Measurements from ENCODE around the gene CCDC137.
"Not testable (repeated sequence)": the region's sequence is repeated elsewhere in the genome, so short reads cannot be mapped to it uniquely, and the experiment has no call there.

CCDC137 gene

DNA sequence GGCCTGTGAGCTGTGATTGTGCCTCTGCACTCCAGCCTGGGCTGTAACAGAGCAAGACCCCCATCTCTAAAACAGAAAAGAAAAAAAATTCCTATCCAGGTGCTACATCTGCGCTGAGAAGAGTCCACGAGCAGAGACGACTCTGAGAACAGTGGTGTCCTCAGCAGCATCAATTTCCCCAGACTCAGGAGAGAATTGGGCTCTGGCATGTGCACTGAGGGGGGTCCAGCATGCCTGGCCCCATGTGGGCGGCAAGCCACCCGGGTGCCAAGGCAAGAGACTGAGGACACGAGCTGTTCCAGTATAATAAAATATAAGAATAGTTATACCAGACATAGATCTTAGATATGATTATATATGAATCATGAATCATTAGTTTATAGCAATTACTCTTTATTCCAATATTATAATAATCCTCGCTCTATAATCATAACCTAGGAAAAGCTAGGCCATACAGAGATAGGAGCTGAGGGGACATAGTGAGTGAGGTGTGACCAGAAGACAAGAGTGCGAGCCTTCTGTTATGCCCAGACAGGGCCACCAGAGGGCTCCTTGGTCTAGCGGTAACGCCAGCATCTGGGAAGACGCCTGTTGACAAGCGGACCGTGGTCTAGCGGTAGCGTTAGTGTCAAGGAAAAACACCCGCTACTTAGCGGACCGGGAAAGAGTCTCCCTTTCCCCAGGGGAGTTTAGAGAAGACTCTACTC is 9.1 kb downstream of the CCDC137 start:
- H3K4me3 ChIP-seq, result not testable (repeated sequence)

DNA sequence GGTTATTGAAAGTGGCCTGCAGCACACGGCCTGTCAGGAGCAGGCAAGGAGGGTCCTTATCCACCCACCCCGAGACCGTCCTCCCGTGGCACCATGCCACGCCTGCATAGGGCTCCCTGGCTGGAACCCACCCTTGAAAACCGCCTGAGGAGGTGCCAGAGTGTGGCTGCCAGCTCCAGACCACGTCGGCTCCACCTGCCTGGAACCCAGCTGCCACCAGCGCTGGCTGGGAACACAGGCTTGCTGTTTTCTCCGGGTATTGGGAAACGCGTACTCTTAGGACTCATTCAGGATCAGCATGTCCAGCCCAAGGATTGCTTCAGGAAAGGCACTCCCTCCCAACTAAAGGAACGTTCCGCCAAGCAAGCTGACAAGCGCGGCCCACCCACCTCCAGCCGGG is 10.4 kb downstream of the CCDC137 start:
- H3K27ac ChIP-seq, result peak overlapping the region in 1 of 21 experiments; percentile 4
- no peak overlapping the region for H3K4me3 ChIP-seq

More for the DNA sequence above, 9.1 kb downstream of the CCDC137 start:
- not testable (repeated sequence) for H3K27ac ChIP-seq

DNA sequence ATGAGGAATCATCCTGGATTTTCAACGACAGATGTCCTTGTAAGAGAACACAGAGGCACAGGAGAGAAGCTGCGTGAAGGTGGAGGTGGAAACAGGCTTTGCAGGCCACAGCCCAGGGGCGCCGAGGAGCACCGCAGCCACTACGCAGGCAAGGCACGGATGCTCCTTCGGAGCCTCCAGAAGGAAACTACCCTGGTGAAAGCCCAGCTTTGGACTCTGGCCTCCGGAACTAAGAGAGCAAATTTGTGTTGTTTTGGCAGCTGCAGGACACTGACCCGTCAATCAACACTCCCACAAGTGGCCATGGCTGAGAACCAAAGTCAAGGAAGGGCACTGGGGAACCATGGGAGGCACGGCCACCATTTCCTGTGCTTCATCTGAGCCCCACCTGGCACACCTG is 13.6 kb downstream of the CCDC137 start:
- H3K27ac ChIP-seq, result no peak overlapping the region

DNA sequence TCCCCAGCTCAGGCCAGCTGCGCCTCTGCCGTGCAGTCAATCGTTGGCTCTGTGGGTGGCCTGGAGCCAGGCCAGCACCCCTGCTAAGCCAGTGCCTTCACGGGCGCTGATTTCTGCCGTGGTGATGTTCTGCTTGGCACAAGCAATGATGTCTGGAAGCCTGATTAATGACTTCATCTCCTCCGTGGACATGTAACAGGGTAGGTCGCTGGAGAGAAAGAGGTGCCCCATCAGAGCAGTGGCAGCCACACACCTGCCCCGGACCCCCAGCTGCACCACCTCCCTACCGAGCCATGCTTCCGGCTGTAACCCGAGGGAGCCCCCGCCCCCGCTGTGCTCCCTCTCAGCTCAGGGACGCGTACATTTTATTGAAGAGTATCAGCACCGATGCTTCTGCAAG is 15.1 kb downstream of the CCDC137 start:
- H3K4me3 ChIP-seq, result no peak overlapping the region
- no peak overlapping the region for H3K27ac ChIP-seq

More for the DNA sequence above, 13.6 kb downstream of the CCDC137 start:
- no peak overlapping the region for H3K4me3 ChIP-seq

DNA sequence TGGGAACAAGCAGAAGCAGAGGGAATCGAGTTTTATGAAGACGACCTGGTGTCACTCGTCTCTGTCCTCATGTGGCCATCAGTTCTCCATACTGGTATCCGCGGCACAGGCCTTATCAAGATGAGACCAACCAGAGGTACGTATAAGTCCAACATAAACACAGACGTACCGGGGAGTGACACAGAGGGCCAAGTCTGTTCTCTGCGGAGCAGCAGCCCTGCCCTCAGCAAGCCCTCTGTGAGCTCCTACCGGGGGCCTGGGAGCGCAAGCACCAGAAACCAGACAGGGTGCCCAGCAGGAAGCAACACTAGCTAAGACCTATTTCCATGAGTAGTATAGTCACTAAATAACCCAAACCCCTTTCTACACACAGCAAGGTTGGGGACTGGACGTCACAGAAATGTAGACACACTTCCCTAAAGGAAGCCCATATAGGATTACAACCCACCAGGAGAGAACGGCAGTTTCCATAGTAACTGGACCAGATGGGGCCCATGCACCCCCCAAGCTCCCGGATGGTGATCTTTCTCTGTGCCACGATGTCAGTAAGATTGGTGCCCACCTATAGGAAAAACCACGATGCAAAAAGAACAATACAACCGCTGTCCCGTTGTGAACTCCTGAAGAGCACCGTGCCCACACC is 16.1 kb downstream of the CCDC137 start:
- Histone ChIP-seq H3K27ac (peak overlapping the region in 20 of 21 experiments; percentile 69 to 98 (median 92)), H3K4me3 (peak overlapping the region; percentile 59 to 100 (median 96))

DNA sequence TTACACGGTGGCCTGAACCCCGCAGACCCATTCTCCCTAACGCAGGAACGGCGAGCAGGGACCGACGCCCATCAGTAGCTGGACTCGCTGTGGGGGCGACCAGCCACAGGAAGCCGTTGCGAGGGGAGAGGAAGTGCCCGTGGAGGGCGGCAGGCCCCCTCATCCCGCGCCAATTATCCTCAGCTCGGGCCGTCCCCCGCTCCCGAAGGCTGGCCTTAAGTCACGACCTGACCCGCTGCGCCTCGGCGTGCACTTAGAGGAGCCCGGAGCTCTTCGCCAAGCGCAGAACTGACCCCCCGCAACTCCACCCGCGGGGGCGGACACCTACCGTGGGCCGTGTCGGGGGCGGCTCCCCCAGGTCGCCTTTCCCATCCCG is 16.7 kb downstream of the CCDC137 start:
- H3K27ac ChIP-seq, result peak overlapping the region; percentile 69 to 98 (median 92)
- peak overlapping the region; percentile 59 to 100 (median 96) for H3K4me3 ChIP-seq

DNA sequence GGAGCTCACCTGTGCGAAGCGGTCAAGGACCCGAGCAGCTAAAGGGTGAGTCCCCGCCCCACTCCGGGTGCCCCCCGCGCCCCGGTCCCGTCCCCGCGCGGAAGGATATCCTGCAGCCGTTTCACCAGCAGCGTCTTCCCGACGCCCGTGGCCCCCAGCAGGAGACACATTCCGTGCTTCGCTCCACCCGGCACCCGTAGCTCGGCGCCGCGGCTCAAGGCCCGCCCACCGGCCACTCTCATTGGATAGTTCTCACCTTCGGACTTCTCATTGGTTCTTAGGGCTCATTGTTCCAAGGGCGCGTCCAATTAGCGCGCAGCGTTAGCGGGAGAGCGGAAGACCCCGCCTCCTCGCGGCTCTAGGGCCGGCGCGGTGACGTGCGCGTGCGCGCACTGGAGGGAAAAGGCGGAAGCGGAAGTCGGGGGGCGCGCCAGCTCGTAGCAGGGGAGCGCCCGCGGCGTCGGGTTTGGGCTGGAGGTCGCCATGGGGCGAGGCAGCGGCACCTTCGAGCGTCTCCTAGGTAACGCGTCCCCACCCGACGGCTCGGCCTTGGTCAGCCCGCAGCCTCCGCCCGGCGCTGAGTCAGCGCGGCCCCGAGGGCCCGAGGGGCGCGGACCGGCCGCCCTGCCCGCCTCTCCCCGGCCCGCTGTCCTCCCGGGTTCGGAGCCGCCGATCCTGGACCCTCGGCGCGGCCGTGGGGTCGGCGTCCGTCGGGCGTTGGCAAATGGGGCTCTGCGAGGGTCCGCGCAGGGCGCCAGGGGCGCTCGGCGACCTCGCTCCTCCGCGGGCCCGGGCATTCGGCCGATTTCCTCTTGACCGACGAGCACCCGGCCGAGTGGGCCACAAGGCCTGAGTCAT is 17.3 kb downstream of the CCDC137 start, which contains the start of the genes ARL16 and HGS:
Gene ARL16 (minus strand): TSS at position 214 of the 858 bp plus-strand sequence. CDS start 44 bp downstream, at position 170.
Gene HGS (plus strand): TSS at position 428 of the 858 bp plus-strand sequence. CDS start 56 bp downstream, at position 484.
- peak within 1 kb of the TSS; percentile 84 to 99 (median 95) for H3K27ac ChIP-seq
- H3K4me3 ChIP-seq, result peak within 1 kb of the TSS; percentile 59 to 100 (median 96)

DNA sequence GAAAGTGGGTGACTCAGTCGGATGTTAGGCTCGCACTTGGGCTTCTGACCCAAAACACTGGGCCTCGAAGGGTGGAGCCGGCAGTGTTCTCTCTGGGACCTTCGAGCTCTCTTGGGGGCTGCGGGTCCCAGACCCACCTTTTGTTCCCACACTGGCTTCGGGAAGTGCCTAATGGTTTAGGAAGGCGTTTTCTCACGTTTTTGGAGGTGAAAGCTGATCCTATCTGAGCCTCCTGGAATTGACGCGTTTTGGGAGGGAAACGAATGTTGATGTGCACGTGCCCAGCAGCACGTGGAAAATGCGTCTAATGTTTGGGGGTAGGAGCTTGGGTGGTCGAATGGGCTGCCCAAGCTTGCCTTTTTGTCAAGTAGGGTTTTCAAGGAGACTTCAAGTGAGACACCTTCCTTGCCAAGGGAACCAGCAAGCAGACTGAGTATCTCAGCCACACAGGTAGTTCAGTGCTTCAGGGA is 17.9 kb downstream of the CCDC137 start:
- Histone ChIP-seq H3K4me3 (peak overlapping the region; percentile 59 to 100 (median 96)), H3K27ac (peak overlapping the region; percentile 84 to 99 (median 95))

DNA sequence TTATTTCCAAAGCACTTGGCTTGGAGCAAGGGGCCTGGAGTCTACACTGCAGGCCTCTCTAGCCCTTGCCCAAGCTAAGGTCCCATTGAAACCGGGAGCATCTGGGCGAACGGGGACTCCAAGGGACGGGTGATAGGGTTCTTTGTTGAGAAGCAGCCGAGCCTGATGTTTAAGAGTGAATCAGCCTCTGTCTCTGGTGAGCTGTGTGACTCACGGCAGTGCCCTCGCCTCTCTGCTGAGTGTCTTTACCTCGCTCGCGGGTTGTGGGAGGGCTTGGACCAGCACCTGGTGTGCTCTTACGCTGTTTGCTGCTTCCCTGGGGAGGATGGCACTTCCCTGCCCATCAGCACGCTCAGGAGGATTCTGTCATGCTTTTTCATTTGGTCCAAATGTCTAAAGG is 18.6 kb downstream of the CCDC137 start:
- Histone ChIP-seq H3K27ac (peak overlapping the region in 19 of 21 experiments; percentile 88 to 99 (median 95)), H3K4me3 (peak overlapping the region; percentile 59 to 100 (median 96))

DNA sequence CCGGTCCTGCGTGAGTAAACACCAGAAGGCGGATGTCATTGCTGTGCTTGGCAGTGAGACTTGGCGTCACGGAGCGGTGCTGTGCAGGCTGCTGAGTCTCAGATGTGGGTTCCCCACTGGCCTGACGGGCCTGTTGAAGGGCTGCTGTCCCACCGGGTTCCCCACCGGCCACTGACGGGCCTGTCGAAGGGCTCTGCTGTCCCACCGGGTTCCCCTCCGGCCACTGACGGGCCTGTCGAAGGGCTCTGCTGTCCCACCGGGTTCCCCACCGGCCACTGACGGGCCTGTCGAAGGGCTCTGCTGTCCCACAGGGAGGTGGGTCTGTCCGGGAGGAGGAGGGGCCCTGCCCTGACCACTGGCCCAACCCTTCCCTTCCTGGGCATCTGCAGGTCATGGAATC is 20.1 kb downstream of the CCDC137 start:
- H3K27ac ChIP-seq, result no peak overlapping the region

DNA sequence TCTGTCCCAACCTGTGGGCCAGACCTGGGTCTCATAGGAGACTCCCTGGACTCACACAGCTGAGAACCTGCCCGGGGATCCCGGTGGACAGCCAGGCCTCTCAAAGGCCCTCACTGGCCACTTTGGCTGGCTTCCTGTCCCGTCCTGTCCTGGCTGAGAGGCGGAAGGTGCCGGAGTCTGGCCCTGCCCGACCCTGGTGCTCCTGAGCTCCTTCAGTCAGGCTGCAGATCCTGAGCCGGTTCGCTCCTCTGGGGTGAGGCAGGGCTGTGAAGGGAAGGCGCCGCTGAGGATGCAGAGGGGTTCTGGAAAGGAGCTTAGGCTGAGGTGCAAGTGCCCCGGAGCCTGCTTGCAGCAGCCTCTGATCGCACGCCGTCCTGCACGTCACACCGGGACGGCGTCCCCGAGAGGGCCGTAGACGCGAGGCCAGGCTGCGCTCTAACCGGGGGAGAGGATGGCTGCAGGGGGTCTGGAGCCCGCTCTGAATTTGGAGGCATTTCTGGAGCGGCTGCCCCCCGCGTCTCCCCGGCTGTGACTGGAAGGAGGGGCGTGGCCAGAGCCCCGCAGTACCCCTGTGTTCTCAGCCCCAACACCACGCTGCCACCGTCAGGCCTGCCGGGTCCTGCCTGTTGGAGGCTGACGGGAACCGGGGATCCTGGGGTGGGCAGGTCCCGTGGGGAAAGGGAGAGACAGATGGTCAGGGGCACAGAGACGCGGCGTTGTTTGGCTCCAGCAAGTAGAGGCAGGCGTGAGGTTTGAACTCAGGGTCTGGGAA is 21.4 kb downstream of the CCDC137 start:
- Histone ChIP-seq H3K4me3 (no peak overlapping the region), H3K27ac (peak overlapping the region in 2 of 21 experiments; percentile 11 to 19)

More for the DNA sequence above, 20.1 kb downstream of the CCDC137 start:
- H3K4me3 ChIP-seq, result no peak overlapping the region

DNA sequence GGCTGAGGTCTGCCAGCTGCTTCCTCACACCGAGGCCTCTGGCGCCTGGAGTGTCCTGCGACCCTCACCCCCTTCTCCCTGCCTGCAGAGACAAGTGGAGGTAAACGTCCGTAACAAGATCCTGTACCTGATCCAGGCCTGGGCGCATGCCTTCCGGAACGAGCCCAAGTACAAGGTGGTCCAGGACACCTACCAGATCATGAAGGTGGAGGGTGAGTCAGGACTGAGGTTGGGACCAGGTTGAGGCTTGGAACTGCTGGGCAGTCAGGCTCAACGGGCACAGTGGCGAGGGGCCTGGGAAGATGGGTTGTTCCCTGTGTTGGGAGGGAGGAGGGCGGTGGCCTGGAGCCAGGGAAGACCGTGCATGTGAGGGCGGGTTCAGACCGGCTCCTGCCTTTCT is 22.1 kb downstream of the CCDC137 start:
- Histone ChIP-seq H3K27ac (peak overlapping the region in 3 of 21 experiments; percentile 10 to 25 (median 19)), H3K4me3 (no peak overlapping the region)

DNA sequence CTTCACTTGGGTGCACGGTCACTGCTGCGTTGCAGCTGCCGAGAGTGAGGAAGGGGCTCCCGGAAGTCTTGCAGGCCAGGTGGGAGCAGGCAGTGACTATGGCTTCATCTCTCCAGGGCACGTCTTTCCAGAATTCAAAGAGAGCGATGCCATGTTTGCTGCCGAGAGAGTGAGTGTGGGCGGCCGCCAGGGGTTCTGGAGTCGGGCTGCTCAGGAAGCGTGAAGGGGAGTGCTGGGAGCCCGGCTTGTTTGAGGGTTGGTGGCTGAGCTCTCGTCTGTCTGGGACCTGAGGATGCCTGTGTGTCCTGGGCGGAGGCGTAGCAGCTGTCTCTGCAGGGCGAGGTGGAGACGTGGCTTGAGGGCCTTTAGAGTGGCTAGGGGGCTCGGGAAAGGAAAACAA is 23.5 kb downstream of the CCDC137 start:
- H3K27ac ChIP-seq, result no peak overlapping the region
- H3K4me3 ChIP-seq, result no peak overlapping the region

DNA sequence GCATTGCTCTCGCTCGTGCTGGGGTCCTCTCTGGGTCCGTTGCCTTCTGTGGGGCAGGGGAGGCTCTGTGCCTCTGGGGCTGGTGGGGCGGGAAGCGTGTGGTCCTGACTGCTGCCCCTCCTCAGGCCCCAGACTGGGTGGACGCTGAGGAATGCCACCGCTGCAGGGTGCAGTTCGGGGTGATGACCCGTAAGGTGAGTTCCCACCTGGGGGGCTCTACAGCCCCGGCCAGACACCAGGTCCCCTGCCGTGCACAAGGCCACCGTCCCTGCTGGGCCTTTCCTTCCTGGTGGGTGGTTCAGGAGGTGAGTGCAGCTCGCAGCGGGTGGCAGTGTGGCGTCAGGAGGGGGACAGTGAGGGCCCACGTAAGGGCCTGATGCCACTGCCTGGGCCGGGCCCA is 24.0 kb downstream of the CCDC137 start:
- no peak overlapping the region for H3K4me3 ChIP-seq
- no peak overlapping the region for H3K27ac ChIP-seq

DNA sequence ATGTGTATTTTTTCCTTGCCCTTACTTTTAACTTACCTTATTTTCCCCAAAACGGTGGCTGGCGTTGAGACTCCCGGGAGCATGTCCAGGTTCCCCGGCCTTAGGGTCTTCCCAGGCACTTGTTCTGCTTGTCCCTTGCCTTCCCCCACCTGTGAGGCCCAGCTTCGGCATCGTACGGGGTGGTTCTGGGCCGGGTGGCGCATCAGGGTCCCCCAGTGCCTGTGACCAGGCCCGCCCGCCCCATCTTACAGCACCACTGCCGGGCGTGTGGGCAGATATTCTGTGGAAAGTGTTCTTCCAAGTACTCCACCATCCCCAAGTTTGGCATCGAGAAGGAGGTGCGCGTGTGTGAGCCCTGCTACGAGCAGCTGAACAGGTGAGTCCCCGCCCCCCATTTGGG is 24.7 kb downstream of the CCDC137 start:
- Histone ChIP-seq H3K27ac (no peak overlapping the region), H3K4me3 (no peak overlapping the region)

DNA sequence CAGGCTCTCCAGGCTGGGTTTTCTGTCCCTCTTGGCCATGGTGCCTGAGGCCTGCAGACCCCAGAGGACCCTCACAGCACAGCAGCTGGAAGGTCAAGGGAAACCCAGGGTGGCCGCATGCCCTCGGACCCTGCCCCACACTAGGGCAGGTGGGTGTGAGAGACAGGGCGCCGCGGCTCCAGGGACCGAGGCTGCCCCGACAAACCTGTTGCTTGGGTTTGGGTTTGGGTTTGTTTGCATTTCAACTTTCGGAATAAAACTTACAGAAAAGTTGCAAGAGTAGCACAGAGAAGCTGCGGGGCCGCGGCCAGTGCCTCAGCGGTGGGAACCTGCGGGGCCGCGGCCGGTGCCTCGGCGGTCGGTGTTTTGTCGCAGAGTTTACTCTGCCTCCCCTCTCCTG is 25.1 kb downstream of the CCDC137 start:
- no peak overlapping the region for H3K27ac ChIP-seq
- no peak overlapping the region for H3K4me3 ChIP-seq

DNA sequence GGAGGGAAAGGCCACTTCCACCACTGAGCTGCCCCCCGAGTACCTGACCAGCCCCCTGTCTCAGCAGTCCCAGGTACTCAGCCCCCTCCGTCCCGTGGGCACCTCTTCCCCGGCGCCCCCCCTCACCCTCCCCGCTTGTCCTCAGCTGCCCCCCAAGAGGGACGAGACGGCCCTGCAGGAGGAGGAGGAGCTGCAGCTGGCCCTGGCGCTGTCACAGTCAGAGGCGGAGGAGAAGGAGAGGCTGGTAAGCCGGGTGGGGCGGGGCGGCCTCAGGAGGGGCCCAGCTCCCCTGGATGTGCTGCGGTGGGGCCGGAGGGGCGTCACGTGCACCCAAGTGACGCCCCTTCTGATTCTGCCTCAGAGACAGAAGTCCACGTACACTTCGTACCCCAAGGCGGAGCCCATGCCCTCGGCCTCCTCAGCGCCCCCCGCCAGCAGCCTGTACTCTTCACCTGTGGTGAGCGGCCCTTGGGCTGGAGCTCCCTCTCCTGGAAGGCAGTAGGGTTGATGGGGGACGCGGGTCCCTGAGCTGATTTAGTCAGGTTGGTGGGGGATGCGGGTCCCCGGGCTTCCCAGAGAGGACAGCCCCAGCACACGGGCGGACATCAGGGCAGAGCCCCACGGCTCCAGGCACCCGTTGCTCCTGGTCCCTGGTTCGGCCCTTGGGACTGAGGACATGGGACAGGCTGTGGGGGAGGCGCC is 27.1 kb downstream of the CCDC137 start:
- Histone ChIP-seq H3K4me3 (no peak overlapping the region), H3K27ac (no peak overlapping the region)

DNA sequence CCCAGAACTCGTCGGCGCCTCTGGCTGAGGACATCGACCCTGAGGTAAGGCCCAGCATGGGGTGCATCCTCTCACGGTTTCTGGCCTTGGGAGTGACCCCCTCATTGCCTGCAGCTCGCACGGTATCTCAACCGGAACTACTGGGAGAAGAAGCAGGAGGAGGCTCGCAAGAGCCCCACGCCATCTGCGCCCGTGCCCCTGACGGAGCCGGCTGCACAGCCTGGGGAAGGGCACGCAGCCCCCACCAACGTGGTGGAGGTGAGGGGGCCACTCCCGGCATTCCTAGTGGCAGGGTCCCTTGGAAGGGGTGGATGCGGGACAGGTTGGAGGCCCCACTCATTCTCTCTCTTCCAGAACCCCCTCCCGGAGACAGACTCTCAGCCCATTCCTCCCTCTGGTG is 28.3 kb downstream of the CCDC137 start:
- no peak overlapping the region for H3K4me3 ChIP-seq
- no peak overlapping the region for H3K27ac ChIP-seq

DNA sequence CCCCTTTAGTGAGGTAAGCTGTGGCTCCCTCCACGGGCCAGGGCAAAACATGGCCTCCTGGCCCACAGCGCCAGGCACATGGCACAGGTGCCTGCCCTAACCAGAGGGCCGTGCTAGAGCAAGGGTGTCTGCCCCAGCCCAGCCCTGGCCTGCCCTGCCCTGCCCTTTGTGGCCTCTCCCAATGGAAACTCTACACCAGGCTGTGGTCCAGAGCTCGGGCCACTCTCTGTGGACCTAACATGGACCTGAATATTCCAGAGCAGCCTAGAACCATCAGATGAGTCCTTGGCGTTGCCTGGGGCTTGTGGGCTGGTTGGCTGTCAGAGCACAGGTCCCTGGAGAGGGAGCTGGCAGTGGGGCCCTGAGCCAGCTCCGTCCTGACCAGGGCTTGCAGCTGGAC is 28.7 kb downstream of the CCDC137 start:
- Histone ChIP-seq H3K27ac (no peak overlapping the region), H3K4me3 (no peak overlapping the region)

All from skin epidermis (tissue), 12 donors.